T-helper 2 cell treated with Interferon-gamma antibody and Interleukin-4, amounts not matched to agents 5 μg/mL and 100 μg/mL, for 36 hours (primary cell): ENCODE measurements around the gene VAV3.

Source experiments
- DNase-seq: peaks from one replicate; pipeline ENCODE4 v3.0.0; 2021; ENCODE audit warnings: low spot score
- H3K27ac Mint-ChIP-seq: one replicate; pipeline ENCODE4 v1.8.0; 2021; ENCODE audit warnings: mild to moderate bottlenecking, mixed read lengths
- H3K27me3 Mint-ChIP-seq: one replicate; pipeline ENCODE4 v1.8.0; 2021; ENCODE audit warnings: low read depth, mixed read lengths
- H3K36me3 Mint-ChIP-seq: one replicate; pipeline ENCODE4 v1.8.0; 2021; ENCODE audit warnings: low read depth, mixed read lengths
- H3K4me1 Mint-ChIP-seq: one replicate; pipeline ENCODE4 v1.8.0; 2021; ENCODE audit warnings: low read depth, mixed read lengths
- H3K4me3 Mint-ChIP-seq: one replicate; pipeline ENCODE4 v1.8.0; 2022; ENCODE audit warnings: mild to moderate bottlenecking, moderate library complexity, mixed read lengths
- H3K9me3 Mint-ChIP-seq: one replicate; pipeline ENCODE4 v1.8.0; 2021; ENCODE audit warnings: mixed read lengths

The VAV3 gene

DNA sequence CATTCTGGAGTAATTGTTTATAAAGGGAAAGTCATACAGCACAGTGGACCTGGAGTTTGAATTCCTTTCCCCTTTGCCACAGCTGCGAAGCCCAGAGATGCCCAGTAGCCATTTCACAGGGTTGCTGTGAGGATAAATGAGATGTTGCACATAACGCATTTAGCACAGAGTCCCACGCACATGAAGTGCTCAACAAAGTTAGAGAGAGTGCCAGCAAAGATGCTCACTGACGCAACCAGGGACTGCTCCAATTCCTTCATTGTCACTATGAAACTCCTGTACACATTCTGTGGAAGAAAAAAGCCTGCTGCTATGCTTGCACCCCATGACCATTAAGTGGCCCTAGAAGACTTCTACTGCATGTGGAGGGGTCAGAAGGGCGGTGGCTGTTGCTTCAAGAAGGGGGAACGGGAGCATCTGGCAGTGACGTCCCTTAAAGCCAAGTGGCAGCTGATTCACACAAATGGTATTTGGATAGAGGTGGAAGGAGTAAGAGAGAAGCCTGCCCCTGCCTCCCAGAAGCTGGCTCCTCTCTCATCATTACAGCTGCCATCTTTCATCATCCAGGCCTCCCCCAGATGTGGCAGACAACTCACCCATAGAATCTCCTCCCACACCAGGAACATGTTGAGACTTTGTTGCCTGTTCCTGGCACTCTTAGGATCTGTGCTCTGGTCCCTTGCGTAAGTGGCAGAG lies 26.5 kb upstream of the VAV3 start:
- Mint-ChIP-seq H3K4me3 (no peak overlapping the region), H3K36me3 (no peaks in the 10 kb centered on the region), H3K27ac (no peak overlapping the region), H3K4me1 (no peaks in the 10 kb centered on the region), H3K27me3 (peaks cover 3% of the 10 kb centered on the region), H3K9me3 (no peaks in the 10 kb centered on the region)
- no peak for DNase-seq

- no peaks in the 10 kb centered on the region for H3K36me3 Mint-ChIP-seq
- no peaks in the 10 kb centered on the region for H3K9me3 Mint-ChIP-seq
These were observed 25.6 kb upstream of the VAV3 start for GRCh38 chr1:107990606-107991005.

DNA sequence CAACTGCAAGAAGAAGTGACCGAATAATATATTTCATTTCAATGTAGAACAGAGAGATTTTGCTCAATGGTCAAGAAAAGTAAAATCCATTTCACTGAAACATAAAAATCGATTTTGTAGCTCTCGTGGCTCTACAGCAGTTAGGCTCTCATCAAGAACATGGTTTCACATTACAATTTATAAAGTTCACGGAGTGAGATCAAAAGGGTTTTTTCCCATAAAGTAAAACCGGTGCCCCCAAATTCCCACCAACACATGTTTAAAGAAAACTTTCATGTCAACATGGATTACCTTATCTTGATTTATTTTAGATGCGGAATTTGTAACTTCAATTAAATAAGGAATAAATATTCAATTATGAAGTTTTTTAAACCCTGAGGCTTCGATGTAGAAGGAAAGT lies 16.3 kb upstream of the VAV3 start:
- no peak for DNase-seq
- Mint-ChIP-seq H3K9me3 (no peaks in the 10 kb centered on the region), H3K27me3 (peaks cover 12% of the 10 kb centered on the region), H3K4me1 (peaks cover 2% of the 10 kb centered on the region), H3K27ac (no peak overlapping the region), H3K4me3 (no peak overlapping the region), H3K36me3 (no peaks in the 10 kb centered on the region)

More at GRCh38 chr1:107990606-107991005, 25.6 kb upstream of the VAV3 start:
- Mint-ChIP-seq H3K27me3 (peaks cover 4% of the 10 kb centered on the region), H3K27ac (no peak overlapping the region), H3K4me1 (no peaks in the 10 kb centered on the region), H3K4me3 (no peak overlapping the region)
- no peak for DNase-seq

GRCh38 chr1:107979926-107980325 lies 14.9 kb upstream of the VAV3 start:
- H3K9me3 Mint-ChIP-seq = no peaks in the 10 kb centered on the region
- no peaks in the 10 kb centered on the region for H3K36me3 Mint-ChIP-seq
- no peak overlapping the region for H3K4me3 Mint-ChIP-seq
- H3K27me3 Mint-ChIP-seq = peaks cover 12% of the 10 kb centered on the region
- peaks cover 2% of the 10 kb centered on the region for H3K4me1 Mint-ChIP-seq
- H3K27ac Mint-ChIP-seq = no peak overlapping the region
- no peak for DNase-seq

- Mint-ChIP-seq H3K27me3 (peaks cover 12% of the 10 kb centered on the region), H3K4me1 (peaks cover 2% of the 10 kb centered on the region), H3K27ac (no peak overlapping the region), H3K4me3 (no peak overlapping the region), H3K36me3 (no peaks in the 10 kb centered on the region), H3K9me3 (no peaks in the 10 kb centered on the region)
- DNase-seq = no peak
These were observed 14.1 kb upstream of the VAV3 start for GRCh38 chr1:107979088-107979487.

DNA sequence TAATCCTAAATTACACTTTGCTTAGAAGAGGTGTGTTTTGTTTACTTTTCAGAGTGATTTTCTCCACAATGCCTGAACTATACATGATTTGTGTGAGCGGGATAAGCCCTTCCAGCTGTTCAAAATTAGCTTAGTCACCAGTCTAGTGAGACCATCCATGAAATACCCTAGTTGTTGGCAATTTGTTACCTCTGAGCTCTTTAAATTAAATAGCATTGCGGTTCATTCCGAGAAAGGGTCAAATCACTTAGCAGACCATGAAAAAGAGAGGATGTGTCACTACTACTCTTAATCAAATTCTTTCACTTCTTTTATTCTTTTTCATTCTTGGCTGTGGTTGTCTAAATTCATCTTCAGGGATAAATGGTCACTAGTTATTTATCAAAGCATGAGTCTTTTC lies 11.9 kb upstream of the VAV3 start:
- peaks cover 2% of the 10 kb centered on the region for H3K4me1 Mint-ChIP-seq
- no peaks in the 10 kb centered on the region for H3K9me3 Mint-ChIP-seq
- H3K27ac Mint-ChIP-seq = no peak overlapping the region
- DNase-seq = no peak
- no peaks in the 10 kb centered on the region for H3K36me3 Mint-ChIP-seq
- peaks cover 20% of the 10 kb centered on the region for H3K27me3 Mint-ChIP-seq
- H3K4me3 Mint-ChIP-seq = no peak overlapping the region

- Mint-ChIP-seq H3K27me3 (peaks cover 22% of the 10 kb centered on the region), H3K36me3 (no peaks in the 10 kb centered on the region), H3K4me1 (peaks cover 2% of the 10 kb centered on the region), H3K4me3 (no peak overlapping the region), H3K9me3 (no peaks in the 10 kb centered on the region), H3K27ac (no peak overlapping the region)
- DNase-seq = no peak
These were observed 11.5 kb upstream of the VAV3 start for GRCh38 chr1:107976431-107976830.

DNA sequence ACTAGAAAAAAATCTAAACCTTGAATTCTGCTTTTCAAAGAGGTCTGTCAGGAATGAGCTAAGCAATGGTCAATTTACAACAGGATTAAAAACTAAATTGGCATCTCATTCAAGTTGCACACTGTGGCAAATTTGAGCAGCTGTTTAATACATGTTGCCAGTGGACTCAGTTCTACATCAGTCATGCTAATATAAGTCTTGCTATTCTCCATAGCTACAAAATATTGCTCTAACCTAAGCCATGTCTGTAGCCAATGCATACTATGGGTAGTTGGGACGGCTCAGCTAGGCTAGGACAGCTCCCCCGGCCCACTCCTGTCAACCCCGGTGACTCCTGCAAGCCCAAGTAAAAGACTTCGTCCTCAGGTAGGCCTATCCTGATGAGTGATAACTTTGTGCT lies 10.9 kb upstream of the VAV3 start:
- H3K27ac Mint-ChIP-seq = no peak overlapping the region
- no peaks in the 10 kb centered on the region for H3K9me3 Mint-ChIP-seq
- H3K4me1 Mint-ChIP-seq = peaks cover 2% of the 10 kb centered on the region
- H3K4me3 Mint-ChIP-seq = no peak overlapping the region
- H3K36me3 Mint-ChIP-seq = no peaks in the 10 kb centered on the region
- peaks cover 20% of the 10 kb centered on the region for H3K27me3 Mint-ChIP-seq
- DNase-seq = no peak

DNA sequence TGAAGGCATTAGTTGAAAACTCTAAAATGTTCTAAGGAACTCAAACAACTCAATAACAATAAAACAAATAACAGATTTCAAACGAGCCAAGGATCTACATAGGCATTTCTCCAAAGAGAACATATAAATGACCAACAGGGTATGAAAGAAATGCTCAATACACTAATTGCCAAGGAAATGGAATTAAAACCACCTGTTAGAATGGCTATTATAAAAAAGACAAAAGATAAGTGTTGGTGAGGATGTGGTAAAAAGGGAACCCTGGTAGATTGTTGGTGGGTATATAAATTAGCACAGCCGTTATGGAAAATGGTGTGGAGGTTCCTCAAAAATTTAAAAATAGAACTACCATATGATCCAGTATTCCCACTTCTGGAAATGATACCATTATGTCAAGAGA lies 9.1 kb upstream of the VAV3 start:
- Mint-ChIP-seq H3K36me3 (no peaks in the 10 kb centered on the region), H3K4me1 (peaks cover 2% of the 10 kb centered on the region), H3K4me3 (no peak overlapping the region), H3K9me3 (no peaks in the 10 kb centered on the region), H3K27me3 (peaks cover 14% of the 10 kb centered on the region), H3K27ac (no peak overlapping the region)
- no peak for DNase-seq

DNA sequence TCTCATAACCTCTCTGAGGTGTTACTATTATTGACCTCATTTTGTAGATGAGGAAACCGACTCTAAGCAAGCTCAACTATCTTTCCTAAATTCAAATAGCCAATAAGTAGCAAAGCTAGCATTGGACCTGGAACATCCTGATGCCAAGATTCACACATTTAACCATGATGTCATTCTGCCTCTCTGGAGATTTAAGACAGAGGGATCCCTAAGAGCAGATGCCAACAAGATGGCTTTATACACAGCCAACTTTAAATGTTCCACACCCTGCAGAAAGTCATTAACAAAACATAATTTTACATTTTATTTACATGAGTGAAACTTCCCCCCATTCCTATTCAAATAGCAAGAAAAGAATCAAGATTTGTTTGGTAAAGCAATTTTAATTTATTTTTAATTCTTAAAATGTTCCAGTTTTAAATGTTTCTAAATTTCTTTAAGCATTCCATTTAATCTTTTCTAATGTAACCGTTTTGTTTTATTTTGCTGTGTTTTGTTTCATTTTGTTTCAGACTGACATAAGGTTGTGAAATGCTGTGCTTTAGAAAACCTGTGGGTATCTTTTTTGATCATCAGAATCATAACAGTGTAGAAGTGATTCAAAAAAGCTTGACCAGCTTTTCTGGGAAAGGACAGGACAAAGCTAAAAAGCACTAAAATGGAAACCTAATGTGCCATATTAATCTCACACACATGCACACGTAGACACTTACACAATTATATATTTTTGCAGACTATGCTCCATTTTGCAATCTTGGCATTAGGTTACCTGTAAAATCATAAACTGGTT lies 7.6 kb upstream of the VAV3 start:
- Mint-ChIP-seq H3K27me3 (peaks cover 11% of the 10 kb centered on the region), H3K9me3 (no peaks in the 10 kb centered on the region), H3K4me1 (peaks cover 2% of the 10 kb centered on the region), H3K27ac (no peak overlapping the region), H3K4me3 (no peak overlapping the region), H3K36me3 (no peaks in the 10 kb centered on the region)
- DNase-seq = no peak

DNA sequence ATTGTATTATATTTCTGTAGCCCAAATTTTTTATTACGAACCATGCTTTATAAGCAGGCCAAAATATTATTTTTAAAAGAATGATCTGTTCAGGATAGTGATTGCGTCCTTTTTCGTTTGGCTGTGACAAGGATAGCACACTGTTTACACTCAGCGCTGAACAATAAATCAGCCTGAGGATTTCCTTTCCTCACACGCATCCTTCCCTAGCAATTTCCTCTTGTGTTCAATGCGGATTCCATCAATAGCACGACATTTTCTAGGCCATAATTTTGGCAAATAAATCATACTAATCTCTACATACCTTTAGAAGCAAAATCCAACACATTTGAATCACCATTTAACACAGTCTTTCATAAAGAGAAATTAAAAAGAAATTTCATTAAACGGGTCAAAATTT lies 1.6 kb upstream of the VAV3 start:
- Mint-ChIP-seq H3K27me3 (peaks cover 3% of the 10 kb centered on the region), H3K9me3 (no peaks in the 10 kb centered on the region), H3K36me3 (no peaks in the 10 kb centered on the region), H3K4me1 (peaks cover 23% of the 10 kb centered on the region), H3K4me3 (peak overlapping the region; percentile 41), H3K27ac (no peak overlapping the region)
- DNase-seq = no peak

DNA sequence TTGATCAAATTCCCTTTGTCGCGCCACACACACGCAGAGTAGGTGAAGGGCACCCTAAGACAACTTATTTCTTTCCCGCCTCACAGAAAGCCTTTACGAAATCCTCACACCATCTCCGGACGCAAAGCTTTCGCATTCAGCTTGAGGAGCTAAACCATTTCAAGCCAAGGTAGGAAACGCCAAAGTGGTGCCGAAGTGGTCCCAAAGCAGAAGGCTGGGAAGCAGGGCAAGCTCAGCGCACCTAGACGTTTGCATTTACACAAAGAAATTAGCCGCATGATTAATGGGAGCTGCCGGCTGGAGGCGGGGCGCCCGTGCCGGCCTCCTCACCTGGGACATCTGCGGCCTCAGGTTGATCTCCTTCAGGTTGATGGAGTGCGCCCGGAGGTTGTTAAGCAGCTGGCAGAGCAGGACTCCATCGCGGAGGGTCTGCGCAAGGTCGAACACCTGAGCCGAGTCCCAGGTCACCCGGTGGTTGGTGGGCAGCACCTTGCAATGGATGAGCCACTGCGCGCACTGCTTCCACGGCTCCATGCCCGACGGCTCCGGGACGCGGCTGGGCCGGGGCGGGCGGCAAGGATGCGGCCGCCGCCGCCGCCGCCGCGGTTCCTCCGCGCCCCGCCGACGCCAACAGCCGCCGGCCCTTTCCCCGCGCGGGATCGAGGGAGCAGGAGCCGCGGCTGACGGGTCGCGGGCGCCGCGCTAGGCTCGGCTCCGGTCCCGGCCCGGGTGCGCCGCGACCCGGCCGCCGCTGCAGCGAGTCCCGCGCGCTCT lies 457 bp downstream of the VAV3 start:
- peak overlapping the region; percentile 77 for H3K27ac Mint-ChIP-seq
- H3K9me3 Mint-ChIP-seq = no peaks in the 10 kb centered on the region
- peaks cover 3% of the 10 kb centered on the region for H3K27me3 Mint-ChIP-seq
- peaks cover 23% of the 10 kb centered on the region for H3K4me1 Mint-ChIP-seq
- peak; percentile 17 for DNase-seq
- no peaks in the 10 kb centered on the region for H3K36me3 Mint-ChIP-seq
- peak overlapping the region; percentile 89 for H3K4me3 Mint-ChIP-seq

GRCh38 chr1:107963601-107964335 lies 1.2 kb downstream of the VAV3 start:
- no peaks in the 10 kb centered on the region for H3K9me3 Mint-ChIP-seq
- H3K36me3 Mint-ChIP-seq = no peaks in the 10 kb centered on the region
- H3K4me1 Mint-ChIP-seq = peaks cover 23% of the 10 kb centered on the region
- DNase-seq = peak; percentile 42
- H3K27me3 Mint-ChIP-seq = peaks cover 3% of the 10 kb centered on the region
- peak overlapping the region; percentile 77 for H3K27ac Mint-ChIP-seq
- peak overlapping the region; percentile 89 for H3K4me3 Mint-ChIP-seq
